H9 (cell line): ENCODE data around the gene MICOS13. TPM values are rescaled to one million over a fixed set of nuclear protein-coding genes. Genes with fewer than 3 reads are reported as not detected.

ENCODE experiments used
- DNase-seq: peaks from one replicate; pipeline ENCODE4 v3.0.0-alpha.2; 2017
- H2AFZ ChIP-seq: one replicate; pipeline ENCODE4 v1.6.1; 2013; ENCODE audit warnings: mild to moderate bottlenecking, low read length, control low read depth, moderate library complexity
- H2AK5ac ChIP-seq: 2 replicates; pipeline ENCODE4 v1.6.1; 2013; ENCODE audit warnings: low read length, control low read depth, mixed read lengths; ENCODE audit not compliant: insufficient read length
- H2BK120ac ChIP-seq: one replicate; pipeline ENCODE4 v1.6.1; 2013; ENCODE audit warnings: low read depth, mild to moderate bottlenecking, low read length, control low read depth, inconsistent platforms; ENCODE audit not compliant: poor library complexity, severe bottlenecking
- H2BK12ac ChIP-seq: 2 replicates; pipeline ENCODE4 v1.6.1; 2013; ENCODE audit warnings: low read length, control low read depth, mixed read lengths, low read depth; ENCODE audit not compliant: insufficient read length
- H2BK15ac ChIP-seq: 2 replicates; pipeline ENCODE4 v1.6.1; 2013; ENCODE audit warnings: low read depth, low read length, control low read depth
- H2BK20ac ChIP-seq: one replicate; pipeline ENCODE4 v1.6.1; 2013; ENCODE audit warnings: low read depth, mild to moderate bottlenecking, low read length, control low read depth, inconsistent platforms; ENCODE audit not compliant: poor library complexity, severe bottlenecking
- H2BK5ac ChIP-seq: 2 replicates; pipeline ENCODE4 v1.6.1; 2013; ENCODE audit warnings: low read length, control low read depth, mixed read lengths; ENCODE audit not compliant: insufficient read length
- H3K14ac ChIP-seq: 2 replicates; pipeline ENCODE4 v1.6.1; 2013; ENCODE audit warnings: low read length, control low read depth; ENCODE audit not compliant: insufficient read depth
- H3K18ac ChIP-seq: 2 replicates; pipeline ENCODE4 v1.6.1; 2013; ENCODE audit warnings: low read depth, mild to moderate bottlenecking, mixed read lengths, low read length, control low read depth; ENCODE audit not compliant: insufficient read length
- H3K23ac ChIP-seq: 2 replicates; pipeline ENCODE4 v1.6.1; 2013; ENCODE audit warnings: low read length, control low read depth, mixed read lengths, low read depth; ENCODE audit not compliant: insufficient read length
- H3K23me2 ChIP-seq: 2 replicates; pipeline ENCODE4 v1.6.1; 2013; ENCODE audit warnings: low read depth, mild to moderate bottlenecking, mixed read lengths, low read length, control low read depth; ENCODE audit not compliant: insufficient read length, poor library complexity, severe bottlenecking
- H3K27ac ChIP-seq: 2 replicates; pipeline ENCODE4 v1.5.1; 2013; ENCODE audit warnings: low read length, control low read depth, mixed read lengths, low read depth; ENCODE audit not compliant: insufficient read length
- H3K27me3 ChIP-seq: 2 replicates; pipeline ENCODE4 v1.6.1; 2013; ENCODE audit warnings: low read length, control low read depth, inconsistent platforms; ENCODE audit not compliant: insufficient read depth
- H3K4ac ChIP-seq: 2 replicates; pipeline ENCODE4 v1.6.1; 2013; ENCODE audit warnings: low read depth, mild to moderate bottlenecking, control low read depth, inconsistent platforms, low read length, moderate library complexity
- H3K4me1 ChIP-seq: 2 replicates; pipeline ENCODE4 v1.6.1; 2013; ENCODE audit warnings: low read length, control low read depth, inconsistent platforms; ENCODE audit not compliant: insufficient read depth
- H3K4me2 ChIP-seq: 2 replicates; pipeline ENCODE4 v1.6.1; 2013; ENCODE audit warnings: low read length, control low read depth, mixed read lengths; ENCODE audit not compliant: insufficient read length, insufficient read depth
- H3K56ac ChIP-seq: 2 replicates; pipeline ENCODE4 v1.6.1; 2013; ENCODE audit warnings: low read depth, mild to moderate bottlenecking, mixed read lengths, low read length, control low read depth; ENCODE audit not compliant: insufficient read length
- H3K79me1 ChIP-seq: 2 replicates; pipeline ENCODE4 v1.6.1; 2013; ENCODE audit warnings: low read depth, mild to moderate bottlenecking, moderate library complexity, low read length, control low read depth, inconsistent platforms; ENCODE audit not compliant: insufficient read depth, poor library complexity, severe bottlenecking
- H3K79me2 ChIP-seq: 2 replicates; pipeline ENCODE4 v1.6.1; 2013; ENCODE audit warnings: low read length, control low read depth, inconsistent platforms; ENCODE audit not compliant: insufficient read depth
- H3K9ac ChIP-seq: 2 replicates; pipeline ENCODE4 v1.6.1; 2013; ENCODE audit warnings: low read length, control low read depth, mixed read lengths; ENCODE audit not compliant: insufficient read length; ENCODE audit errors: extremely low read depth
- H3K9me3 ChIP-seq: one replicate; pipeline ENCODE4 v1.6.1; 2013; ENCODE audit warnings: low read depth, low read length, inconsistent platforms; ENCODE audit not compliant: control insufficient read depth
- H3T11ph ChIP-seq: one replicate; pipeline ENCODE4 v1.6.1; 2013; ENCODE audit warnings: mild to moderate bottlenecking, low read length, control low read depth, inconsistent platforms
- H4K20me1 ChIP-seq: one replicate; pipeline ENCODE4 v1.6.1; 2013; ENCODE audit not compliant: control insufficient read depth, insufficient read length, insufficient read depth
- H4K5ac ChIP-seq: 2 replicates; pipeline ENCODE4 v1.6.1; 2013; ENCODE audit warnings: low read depth, mild to moderate bottlenecking, mixed read lengths, low read length, control low read depth; ENCODE audit not compliant: insufficient read length
- H4K8ac ChIP-seq: replicated peaks from 2 replicates; pipeline ENCODE4 v1.6.1; 2013; ENCODE audit warnings: low read length, control low read depth, mixed read lengths, low read depth; ENCODE audit not compliant: insufficient read length
- H4K91ac ChIP-seq: 2 replicates; pipeline ENCODE4 v1.6.1; 2013; ENCODE audit warnings: low read depth, mild to moderate bottlenecking, moderate library complexity, mixed read lengths, low read length, control low read depth; ENCODE audit not compliant: insufficient read length
- H3K27ac Mint-ChIP-seq, 3 experiments: 2 replicates in 2 of 3; 3 replicates in 1 of 3; pipeline ENCODE4 v1.8.0; 2020 to 2021; ENCODE audit warnings: mixed read lengths in 3 of 3, mild to moderate bottlenecking in 1 of 3, moderate library complexity in 1 of 3
- H3K27me3 Mint-ChIP-seq: 2 replicates; pipeline ENCODE4 v1.8.0; 2021; ENCODE audit warnings: low read depth, mild to moderate bottlenecking, moderate library complexity, mixed read lengths
- H3K36me3 Mint-ChIP-seq, 3 experiments: 2 replicates in 2 of 3; 3 replicates in 1 of 3; pipeline ENCODE4 v1.8.0; 2020 to 2021; ENCODE audit warnings: low read depth in 3 of 3, mixed read lengths in 3 of 3; ENCODE audit not compliant: insufficient read depth in 1 of 3
- H3K4me1 Mint-ChIP-seq, 2 experiments: 2 replicates each; pipeline ENCODE4 v1.8.0; 2020; ENCODE audit warnings: mixed read lengths in 2 of 2
- H3K4me3 Mint-ChIP-seq, 2 experiments: 2 replicates in 1 of 2; 3 replicates in 1 of 2; pipeline ENCODE4 v1.8.0; 2020 to 2021; ENCODE audit warnings: mild to moderate bottlenecking in 2 of 2, mixed read lengths in 2 of 2, moderate library complexity in 1 of 2
- H3K9me3 Mint-ChIP-seq, 2 experiments: 2 replicates in 1 of 2; 3 replicates in 1 of 2; pipeline ENCODE4 v1.8.0; 2020; ENCODE audit warnings: mild to moderate bottlenecking in 2 of 2, mixed read lengths in 2 of 2, moderate library complexity in 1 of 2
- CTCF ChIP-seq: fragments of 200-600 bp; sonication (generic); conservative IDR thresholded peaks from 3 replicates; pipeline ENCODE4 v1.8.0; 2021; ENCODE audit warnings: antibody characterized with exemption, mild to moderate bottlenecking
- WGBS: extraction: QIAGEN DNeasy Blood & Tissue Kit; methylation state at CpG from one replicate; pipeline ENCODE4 v1.1.7; 2013; ENCODE audit warnings: missing lambda C conversion rate, low lambda C conversion rate, mixed read lengths; ENCODE audit not compliant: insufficient read length; ENCODE audit errors: extremely low coverage; 5-methylcytosine and 5-hydroxymethylcytosine counted together
- total RNA-seq: library from RNA; stranded (reverse); gene quantifications from 2 replicates; pipeline ENCODE4 v1.2.1, GENCODE V29; 2021

The MICOS13 gene
- total RNA-seq, 1 experiment from 2014 or later: 23.8 TPM

GRCh38 chr19:5661483-5661882 lies 18.8 kb downstream of the MICOS13 start:
- Histone ChIP-seq H2BK20ac (no peak overlapping the region), H2BK12ac (no peak overlapping the region), H3K27ac (no peak overlapping the region), H4K5ac (no peak overlapping the region), H3K23ac (no peak overlapping the region), H3K79me2 (no peaks in the 10 kb centered on the region; the same call in 1 of the 2 replicates), H3T11ph (no peak overlapping the region), H2BK15ac (no peak overlapping the region), H3K27me3 (no peaks in the 10 kb centered on the region), H3K4me2 (no peak overlapping the region), H4K91ac (no peak overlapping the region), H3K56ac (no peak overlapping the region), H3K18ac (no peak overlapping the region), H3K23me2 (no peaks in the 10 kb centered on the region), H3K4me1 (no peaks in the 10 kb centered on the region), H3K9me3 (no peaks in the 10 kb centered on the region), H4K8ac (no peak overlapping the region), H2AK5ac (no peak overlapping the region), H2AFZ (no peak overlapping the region), H4K20me1 (peaks cover 4% of the 10 kb centered on the region), H2BK5ac (no peak overlapping the region), H3K79me1 (no peaks in the 10 kb centered on the region), H3K9ac (no peak overlapping the region), H3K14ac (no peak overlapping the region), H3K4ac (no peak overlapping the region), H2BK120ac (no peak overlapping the region)
- Mint-ChIP-seq H3K27ac (peak overlapping the region in 1 of 3 experiments; percentile 16; a peak in 1 of 7 replicates), H3K4me3 (no peak overlapping the region), H3K27me3 (no peaks in the 10 kb centered on the region), H3K36me3 (peaks cover 41 to 93% (median 77%) of the 10 kb centered on the region in 3 experiments; a peak in 6 of 7 replicates), H3K4me1 (no peaks in the 10 kb centered on the region), H3K9me3 (no peaks in the 10 kb centered on the region)
- no peak for DNase-seq
- TF ChIP-seq CTCF: no peak
- no CpG with 5 or more reads among the region's 42 CpGs for WGBS
